NCI-H1694 treated with DMSO at 0.1 percent for 48 hours (cell line): ENCODE data around the gene PLSCR1.

Experiments
- DNase-seq: peaks from one replicate; lab custom pipeline; 2025; lab: John Stamatoyannopoulos, UW

PLSCR1 gene

GRCh38 chr3:146472611-146473010, 71.8 kb downstream of the PLSCR1 start:
- no peak for DNase-seq

GRCh38 chr3:146471012-146471411, 73.4 kb downstream of the PLSCR1 start:
- no peak for DNase-seq

- no peak for DNase-seq
Observed at GRCh38 chr3:146470425-146470990, 73.9 kb downstream of the PLSCR1 start.

GRCh38 chr3:146469150-146470017, 75.0 kb downstream of the PLSCR1 start, which contains the start of gene PLSCR2:
Gene PLSCR2 (minus strand): TSS chr3:146469561. CDS start chr3:146459904, 9,657 bp downstream.
- DNase-seq: no peak

GRCh38 chr3:146468671-146469149, 75.7 kb downstream of the PLSCR1 start:
- no peak for DNase-seq

GRCh38 chr3:146468234-146468633, 76.2 kb downstream of the PLSCR1 start:
- DNase-seq: no peak

GRCh38 chr3:146466604-146467003, 77.8 kb downstream of the PLSCR1 start:
- no peak for DNase-seq

- DNase-seq: no peak
Observed at GRCh38 chr3:146465693-146466465, 78.5 kb downstream of the PLSCR1 start.
